HG03103 (cell line): ENCODE measurements around the gene SCUBE1.

ENCODE experiments used
- ATAC-seq: cut with Tn5 transposase; IDR thresholded peaks from one replicate; pipeline ENCODE4 v1.9.1; 2021; ENCODE audit warnings: low read depth; ENCODE audit not compliant: unreplicated experiment

Gene SCUBE1

DNA sequence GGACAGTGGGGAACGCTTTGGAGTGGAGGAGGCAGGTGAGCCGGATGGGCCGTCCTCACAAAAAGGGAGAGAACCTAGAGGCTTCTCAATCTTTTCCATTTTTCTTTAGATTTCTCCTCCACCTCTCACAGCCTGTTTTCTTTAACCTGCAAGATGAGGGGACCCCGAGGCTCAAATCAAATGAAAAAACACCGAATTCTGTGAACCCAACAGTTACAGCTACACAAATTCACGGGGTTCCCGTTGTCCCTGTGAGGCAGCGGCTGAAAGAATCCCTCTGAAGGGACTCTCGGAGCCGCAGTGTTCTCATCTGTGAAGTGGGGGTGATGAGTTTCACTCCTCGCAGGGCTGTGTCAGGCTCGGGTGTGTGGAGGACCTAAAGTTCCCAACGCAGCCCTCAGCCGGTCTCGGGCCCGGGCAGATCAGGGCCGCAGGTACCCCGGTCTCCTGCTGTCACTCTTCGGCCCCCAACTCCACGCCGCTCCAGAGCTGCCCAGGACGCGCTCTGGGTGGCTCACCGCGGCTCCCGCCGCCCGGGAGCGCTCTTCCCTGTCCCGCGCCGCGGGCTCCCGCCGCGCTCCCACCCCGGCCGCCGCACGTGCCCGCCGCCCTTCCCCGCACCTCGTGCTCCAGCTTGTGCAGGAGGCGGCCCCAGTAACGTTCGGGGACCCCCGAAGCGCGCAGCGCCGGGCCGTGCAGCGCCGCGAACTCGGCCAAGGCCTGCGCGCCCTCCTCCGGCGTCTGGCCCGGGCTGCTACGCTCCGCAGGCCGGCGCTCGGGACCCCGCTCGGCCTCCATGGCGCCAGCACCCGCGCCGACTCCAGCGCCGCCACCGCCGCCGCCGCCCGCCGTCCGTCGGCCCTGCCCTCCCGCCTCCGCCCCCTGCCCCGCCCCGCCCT is 156.7 kb downstream of the SCUBE1 start, which contains the start of gene TTLL12:
TSS of gene TTLL12 (minus strand) at position 863 of the 899 bp plus-strand sequence. CDS start at position 798, 65 bp downstream.
- peak; percentile 39 for ATAC-seq

DNA sequence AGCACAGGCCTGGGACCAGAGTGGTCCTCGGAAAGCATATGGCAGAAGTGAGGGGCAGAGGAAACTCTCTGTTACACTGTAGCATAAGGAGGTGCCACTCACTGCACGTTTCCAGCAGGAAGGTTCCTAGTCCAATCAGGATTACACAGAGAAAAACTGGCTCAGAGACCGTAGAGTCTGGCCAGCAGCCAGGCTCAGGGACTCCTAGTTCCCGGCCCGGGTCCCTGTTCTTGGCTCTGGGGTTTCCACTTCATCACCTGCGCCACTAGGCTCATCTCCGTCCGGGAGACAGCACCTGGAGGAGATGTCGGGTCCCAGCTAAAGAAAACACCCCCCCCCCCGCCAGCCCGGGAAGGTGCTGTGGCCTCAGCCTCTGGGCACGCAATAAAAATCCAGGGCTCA is 157.3 kb downstream of the SCUBE1 start:
- ATAC-seq, result no peak

DNA sequence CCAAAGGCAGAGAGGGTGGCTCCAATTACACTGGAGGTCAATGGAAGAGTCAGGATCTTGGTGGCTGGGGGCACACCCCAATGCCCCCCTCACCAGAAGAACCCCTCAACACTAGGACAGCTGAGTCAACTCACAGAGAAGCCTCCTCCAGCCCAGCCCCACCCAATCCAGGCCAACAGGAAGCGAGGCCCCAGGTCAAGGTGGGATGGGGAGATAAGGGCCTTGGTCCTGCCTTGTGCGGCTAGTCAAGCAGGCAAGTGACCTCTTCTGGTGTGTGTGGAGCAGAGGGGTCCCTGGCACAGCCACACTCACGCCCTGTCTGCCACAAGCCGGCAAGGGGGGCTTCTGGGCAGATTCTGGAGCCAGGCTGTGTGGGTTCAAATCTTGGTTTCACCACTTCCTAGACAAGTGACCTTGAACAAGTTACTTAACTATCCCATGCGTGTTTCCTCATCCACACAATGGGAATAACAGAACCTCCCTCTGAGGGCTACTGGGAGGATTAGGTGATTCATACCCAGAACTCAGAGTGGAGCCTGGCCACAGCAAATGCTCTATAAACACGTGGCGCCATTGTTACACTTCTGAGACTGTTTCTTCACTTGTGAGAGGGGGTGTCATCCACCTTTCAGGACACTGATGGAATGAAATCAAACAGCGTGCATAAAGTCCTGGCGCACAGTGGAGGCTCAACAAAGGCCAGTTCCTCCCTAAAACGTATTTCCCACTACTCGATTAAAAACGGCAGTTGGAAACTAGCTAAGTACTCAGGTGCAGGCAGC is 159.5 kb downstream of the SCUBE1 start:
- ATAC-seq, result no peak

DNA sequence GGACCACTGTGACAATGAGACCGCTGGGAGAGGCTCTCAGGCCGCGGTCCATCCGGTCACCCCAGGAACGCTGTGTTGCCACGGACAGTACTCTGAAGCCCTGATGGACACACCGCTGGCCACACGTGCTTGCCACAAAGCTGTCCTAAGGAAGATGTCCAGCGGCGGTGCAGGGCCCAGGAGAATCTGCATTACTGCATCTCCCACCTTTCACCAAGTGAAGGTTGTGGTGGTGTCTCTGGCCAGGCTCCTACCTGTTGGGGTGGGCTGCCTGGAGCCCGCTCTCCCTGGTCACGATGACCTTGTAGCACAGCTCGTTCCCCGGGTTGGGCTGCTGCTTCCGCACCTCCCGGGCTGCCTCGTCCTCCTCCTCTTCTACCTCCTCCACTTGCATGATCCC is 160.4 kb downstream of the SCUBE1 start:
- ATAC-seq, result no peak

DNA sequence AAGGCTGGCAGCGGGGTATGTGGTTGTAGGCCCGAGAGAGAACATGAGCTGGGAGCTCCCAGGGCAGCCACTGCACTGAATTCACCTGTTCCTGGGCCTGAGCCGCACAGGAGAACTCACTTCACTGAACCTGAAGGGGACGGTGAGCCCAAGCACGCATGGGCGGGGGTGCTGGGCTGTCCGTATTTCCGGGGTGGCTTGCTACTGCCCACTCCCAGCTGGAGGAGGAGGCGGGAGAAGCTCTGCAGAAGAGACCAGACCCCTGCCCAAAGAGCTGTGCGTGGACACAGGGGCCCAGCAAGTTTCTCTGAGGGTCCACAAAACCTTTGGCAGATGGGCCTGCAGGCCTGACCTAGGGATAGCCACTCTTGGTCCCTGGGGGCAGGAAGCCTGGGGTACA is 161.1 kb downstream of the SCUBE1 start:
- ATAC-seq, result no peak

DNA sequence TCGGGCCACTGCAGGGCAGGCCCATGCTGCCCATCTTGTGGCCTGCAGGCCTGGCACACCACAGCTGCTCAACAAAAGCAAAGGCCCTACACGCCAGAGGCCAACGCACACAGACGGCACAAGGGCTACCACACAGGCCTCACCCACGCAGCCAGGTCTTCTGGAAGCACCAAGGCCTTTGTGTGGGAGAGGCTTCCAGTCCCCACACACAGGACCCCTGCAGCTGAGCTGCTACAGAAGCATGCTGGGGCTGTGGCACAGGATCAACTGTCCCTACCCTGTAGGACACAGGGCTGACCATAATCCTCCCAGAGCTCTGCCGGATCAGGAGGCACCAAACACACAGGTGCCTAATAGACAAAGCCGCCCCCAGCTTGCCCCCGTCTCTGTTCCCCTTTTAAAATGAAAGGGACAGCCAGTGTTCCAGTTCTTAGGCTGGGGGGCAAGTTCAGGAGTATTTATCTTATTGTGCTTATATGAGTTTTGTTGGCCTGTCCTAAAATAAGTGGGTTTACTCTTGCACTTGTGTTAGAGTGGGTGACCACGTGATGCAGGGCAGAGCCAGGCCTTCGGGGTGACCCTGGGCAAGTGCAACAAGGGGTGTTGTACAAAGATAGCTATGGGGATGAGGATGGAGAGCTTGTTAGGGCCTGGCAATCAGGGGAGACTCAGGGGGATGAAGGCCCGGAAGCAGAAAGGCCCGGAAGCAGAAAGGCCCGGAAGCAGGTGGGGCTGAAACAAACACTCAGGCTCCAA is 161.7 kb downstream of the SCUBE1 start:
- ATAC-seq, result no peak

DNA sequence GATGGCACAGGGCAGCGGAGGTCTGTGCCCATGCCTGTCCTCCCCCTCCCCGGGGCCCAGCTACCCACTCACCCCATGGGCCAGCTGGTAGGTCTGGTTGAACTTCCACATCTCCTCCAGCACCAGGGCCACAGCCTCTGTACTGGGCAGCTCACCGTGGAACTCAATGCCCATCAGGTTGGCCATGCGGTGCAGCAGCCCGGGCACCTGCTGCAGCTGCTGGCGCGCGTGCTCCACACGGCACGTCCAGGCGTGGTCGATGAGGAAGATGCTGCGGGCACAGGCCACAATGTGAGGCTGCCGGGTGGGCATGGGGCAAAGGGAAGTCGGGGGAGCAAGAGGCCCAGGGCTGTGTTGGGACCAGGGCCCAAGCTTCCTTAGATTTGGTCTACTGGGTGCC is 162.5 kb downstream of the SCUBE1 start:
- no peak for ATAC-seq

DNA sequence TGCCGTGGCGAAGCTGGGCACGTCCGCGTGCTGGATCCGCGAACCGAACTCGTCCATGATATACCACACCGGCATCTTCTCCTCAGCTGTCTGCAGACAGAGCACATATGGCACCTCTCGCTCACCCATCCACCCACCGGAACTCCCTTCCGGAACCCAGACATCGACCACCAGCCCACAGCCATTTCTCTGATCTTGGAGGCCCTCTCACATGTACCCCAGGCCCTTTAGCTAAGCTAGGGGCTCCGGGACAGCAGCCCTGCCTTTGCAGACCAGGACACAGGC is 163.3 kb downstream of the SCUBE1 start:
- no peak for ATAC-seq

DNA sequence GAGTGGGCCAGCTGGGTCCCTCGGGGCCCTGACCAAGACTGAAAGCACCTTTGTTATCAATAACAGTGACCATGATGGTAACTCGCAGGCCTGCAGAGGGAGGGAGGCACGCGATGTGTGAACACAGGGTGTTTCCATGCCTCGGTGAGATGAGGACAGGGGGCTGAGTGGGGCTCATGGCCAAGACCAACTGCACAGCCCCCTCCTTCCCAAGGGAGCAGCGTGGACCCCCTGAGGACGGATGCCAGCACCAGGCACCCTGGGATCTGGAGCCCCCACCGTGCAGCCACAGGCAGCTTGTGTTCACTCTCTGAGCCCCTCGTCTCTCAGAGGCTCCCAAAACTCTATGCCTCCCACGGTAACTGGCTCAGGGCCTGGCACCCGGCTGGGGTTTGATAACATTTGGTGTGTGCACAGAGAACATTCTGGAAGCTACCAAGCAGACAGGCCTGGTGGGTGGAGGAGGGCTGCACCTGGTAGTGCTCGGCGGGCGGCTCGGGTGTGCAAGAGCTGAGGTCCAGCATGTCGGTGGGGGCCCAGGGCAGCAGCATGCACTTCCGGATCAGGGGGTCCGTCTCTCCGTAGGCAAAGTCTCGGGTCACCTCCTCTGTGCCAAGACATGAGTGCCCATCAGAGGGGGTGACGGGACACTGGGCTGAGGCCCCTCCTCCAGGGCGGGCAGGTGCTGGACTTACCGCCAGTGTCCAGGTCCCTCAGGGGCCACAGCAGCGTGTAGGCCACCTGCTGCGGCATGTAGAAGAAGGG is 163.8 kb downstream of the SCUBE1 start:
- ATAC-seq, result no peak

DNA sequence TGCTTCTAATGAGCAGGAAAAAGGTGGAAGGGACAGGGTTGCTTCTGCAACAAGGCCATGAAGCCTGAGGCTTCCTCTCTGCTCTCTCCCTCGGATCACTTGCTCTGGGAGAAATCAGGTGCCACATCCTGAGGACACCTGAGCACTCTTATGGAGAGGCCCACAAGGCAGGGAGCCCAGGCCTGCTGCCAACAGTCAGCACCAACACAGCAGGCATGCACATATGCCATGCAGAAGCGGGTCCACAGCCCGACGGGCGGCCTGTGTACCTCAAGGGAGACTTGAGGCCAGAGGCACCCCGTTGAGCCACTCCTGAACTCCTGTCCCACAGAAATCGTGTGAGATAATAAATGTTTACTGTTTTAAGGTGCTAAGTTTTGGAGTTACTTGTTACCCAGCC is 165.7 kb downstream of the SCUBE1 start:
- no peak for ATAC-seq

DNA sequence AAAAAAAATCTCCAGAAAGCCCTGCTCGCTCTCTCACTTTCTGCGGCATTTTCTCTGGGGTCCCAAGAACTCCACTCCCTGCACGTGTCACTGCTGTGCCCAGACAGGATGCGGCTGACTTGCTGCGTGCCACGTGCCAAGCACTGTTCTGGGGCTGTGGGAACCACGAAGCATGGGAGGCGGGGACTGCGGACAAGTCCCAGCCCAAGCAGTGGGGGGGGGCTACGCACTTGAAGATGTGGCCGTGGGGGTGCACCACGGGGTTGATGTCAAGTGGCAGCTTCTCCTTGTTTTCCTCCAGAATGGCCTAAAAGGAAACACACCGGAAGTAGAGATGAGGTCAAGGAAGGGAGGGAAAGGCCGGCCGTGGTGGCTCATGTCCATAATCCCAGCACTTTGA is 167.1 kb downstream of the SCUBE1 start:
- ATAC-seq, result no peak

DNA sequence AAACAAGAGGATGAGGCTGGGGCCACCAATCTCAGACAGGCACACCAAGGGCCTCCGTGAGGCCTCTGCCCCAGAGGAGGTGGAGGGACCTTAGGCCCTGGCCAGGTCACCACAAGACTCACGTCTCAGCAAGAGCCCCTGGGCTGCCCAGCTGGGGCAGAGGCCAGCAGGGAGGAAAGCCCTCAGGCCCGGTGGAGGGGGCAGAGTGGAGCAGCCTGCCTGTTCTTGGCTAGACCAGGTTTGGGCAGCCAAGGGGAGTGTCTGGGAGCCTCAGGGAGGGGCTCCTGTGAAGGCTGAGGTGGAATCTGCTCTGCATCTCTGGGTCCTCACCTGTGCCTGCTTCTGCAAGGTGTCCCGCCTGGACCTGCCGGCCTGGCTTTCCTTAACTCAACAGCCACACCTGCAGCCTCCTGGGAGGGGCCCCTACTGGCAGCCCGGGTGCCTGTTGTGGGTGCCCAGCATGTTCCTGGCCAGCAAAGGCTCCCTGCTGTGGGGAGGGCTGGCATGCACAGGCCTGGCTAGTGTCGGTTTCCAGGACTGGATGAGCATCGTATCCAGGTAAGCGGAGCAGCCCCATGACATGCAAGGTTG is 168.1 kb downstream of the SCUBE1 start:
- ATAC-seq, result no peak

DNA sequence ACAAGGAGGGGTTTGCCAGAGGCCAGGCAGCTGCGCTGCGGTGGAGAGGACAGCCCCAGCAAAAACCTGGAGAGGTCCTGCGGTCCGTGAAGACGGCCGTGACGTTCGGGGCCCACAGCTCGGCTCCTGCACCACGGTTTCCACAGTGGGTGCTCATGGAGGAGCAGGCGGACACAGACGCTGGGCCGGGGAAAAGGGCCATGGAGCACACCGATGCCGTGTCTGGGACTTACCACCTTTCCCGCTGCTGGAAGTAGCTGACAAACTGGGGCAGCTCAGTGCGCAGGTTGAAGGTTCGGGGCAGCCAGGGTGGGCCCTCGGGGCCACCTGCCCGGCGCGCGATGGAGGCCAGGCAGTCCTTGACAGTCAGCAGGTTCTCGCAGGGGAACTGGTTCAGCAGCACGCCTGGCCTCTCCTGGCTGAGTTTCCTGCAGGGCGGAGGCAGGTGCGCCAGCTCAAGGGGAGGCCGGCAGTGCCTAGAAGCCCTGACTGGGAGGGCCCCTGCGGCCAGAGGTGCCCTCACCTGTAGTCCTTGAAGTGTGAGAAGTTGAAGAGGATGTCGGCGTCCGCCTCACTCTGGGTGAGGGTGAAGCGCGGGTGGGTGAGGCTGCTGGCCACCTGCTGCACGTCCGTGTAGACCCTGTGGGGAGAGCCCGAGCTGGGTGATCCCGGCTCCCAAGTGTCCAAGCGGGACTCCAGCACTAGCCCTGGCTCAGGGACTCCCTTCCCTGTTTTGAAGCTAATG is 169.0 kb downstream of the SCUBE1 start:
- no peak for ATAC-seq

DNA sequence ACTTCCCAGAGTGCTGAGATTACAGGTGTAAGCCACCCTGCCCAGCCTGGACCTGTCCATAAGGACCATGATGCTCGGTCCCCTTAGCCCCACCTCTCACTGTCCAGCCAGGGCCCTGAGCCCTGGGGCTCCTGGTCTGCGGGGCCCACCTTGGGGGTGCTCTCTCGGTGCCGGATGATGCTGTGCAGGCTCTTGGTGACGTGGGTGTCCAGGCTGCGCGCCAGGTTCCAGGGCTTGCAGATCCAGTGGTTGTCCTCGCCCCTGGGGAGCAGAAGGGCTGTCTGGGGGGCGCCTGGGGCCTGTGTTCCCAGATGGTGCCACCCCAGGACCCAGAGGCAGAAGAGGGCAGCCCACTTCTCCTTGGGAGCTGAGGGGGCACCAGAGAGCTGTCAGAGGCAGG is 169.6 kb downstream of the SCUBE1 start:
- no peak for ATAC-seq

DNA sequence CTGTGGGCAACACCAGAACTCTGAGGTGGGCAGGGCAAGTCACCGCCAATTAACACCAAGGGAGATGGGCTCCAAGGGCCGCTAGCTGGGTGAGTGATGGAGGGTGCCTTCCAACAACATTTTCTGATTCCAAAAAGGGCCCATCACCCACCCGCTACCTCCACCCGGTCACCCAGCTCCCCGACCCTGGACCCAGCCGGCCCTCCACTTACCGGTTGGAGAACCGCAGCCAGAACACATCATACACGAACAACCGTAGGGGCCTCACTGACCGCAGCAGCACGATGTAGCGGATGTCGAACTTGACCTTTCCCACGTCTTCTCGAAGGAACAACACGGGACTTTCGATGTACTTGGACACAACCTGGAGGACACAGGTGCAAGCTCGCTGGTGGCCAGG is 171.0 kb downstream of the SCUBE1 start:
- ATAC-seq, result no peak

DNA sequence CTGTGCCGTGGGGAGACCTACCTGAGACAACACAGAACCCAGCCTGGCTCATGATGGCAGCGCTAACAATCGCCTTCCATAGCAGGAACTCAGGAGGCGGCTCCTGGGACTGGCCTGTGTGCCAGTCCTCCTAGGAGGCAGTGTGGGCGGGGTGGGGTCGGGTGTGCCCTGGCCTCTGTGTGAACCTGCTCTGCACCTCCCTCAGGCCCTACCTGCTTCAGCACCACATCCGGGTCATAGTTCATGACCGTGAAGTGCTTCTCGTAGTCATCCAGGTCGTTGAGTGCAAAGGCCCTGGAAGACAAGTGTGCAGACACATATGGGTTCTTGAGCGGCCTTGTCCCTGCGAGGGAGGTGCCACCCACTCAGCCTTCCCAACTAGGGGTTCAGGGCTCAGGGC is 171.6 kb downstream of the SCUBE1 start:
- no peak for ATAC-seq

DNA sequence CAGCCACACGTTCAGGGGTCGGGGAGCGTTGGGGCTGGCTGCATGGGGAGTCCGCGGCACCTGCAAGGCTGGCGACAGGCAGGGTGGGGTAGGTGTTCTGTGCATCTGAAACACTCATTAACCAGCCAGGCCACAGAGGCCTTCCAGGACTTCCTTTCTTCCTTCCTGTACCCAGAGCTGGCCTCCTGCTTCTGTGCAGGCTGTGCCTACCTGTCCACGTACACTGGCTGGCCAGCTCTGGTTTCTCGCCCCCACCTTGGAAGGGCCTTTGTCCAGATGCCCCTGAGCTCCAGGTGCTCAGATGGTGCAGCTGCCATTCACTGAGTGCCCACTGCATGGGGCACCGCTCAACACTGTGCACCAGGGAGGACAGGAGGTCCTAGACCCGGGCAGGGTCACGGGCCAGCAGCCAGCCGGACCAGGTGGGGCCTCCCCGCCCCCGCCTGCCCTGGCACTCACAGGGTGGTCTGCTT is 172.1 kb downstream of the SCUBE1 start:
- ATAC-seq, result no peak

DNA sequence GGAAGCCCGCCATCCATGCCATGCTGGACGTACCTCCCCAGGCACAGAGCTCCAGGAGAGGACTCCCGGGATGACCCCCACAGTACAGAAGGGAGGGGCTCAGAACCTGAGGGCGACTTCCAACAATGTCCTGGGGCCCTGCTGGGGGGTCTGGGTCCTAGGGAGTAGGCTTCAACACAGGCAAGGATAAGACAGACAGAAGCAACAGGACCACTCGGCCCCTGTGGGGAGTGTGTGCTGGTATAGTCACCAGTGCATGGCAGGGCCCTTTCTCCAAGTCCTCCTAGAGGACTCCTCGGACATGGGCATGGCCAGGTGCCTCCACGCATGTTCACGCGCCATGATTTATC is 173.1 kb downstream of the SCUBE1 start:
- ATAC-seq, result no peak

DNA sequence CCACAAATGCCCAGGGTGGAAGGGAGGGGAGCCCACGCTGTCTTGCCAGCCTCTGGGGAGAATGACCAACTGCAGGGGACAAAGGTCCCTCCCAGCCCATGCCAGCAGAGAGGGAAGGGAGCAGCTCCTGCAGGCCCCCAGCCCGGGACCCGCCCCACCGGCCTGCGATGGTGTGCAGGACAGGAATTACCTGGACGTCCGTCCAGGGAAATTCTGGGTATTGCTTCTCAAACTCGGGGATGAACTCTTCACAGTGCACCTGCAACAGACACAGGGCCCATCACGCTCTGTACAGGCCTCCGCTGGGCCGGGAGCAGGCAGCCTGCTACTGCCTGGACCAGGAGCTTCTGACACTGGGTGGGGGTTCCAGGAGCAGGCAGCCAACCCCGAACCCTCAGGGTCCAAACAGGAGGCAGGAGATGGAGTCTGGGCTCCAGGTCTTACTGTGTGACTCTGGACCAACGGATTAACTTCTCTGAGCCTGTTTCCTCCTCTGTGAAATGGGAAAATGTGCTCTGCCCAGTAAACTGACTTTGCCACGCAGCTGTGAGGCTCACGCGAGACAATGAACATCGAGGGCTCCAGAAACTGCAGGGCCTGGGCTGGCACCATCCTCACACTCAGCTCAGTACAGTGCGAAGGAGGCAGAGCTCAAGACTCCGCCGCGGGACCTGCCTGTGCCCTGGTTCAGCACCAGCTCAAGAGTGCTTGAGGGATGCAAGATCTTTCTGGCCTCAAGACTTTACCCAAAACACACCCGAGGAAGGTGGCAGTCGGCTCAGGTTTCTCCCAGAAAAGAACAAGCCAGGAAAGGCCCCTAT is 173.7 kb downstream of the SCUBE1 start:
- no peak for ATAC-seq
